ENCODE measurements around the gene SOX30.

SOX30 gene

DNA sequence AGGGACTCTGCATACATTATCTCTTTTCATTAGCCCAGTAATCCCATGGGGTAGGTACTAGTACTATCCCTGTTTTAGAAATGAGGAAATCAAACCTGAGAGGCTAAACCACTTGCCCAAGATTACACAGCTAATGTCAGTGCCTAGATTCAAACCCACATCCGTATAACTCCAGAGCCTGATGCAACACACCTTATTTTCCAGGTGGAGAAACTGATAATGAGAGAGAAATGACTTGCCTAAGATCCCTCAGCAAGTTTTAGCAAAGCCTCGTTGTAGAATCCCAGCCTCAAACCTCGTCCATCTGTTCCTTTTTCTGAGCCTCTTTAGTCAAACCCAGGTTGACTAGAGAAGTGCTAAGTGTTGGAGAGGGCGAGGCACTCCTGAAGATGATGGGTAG, 75.6 kb downstream of the SOX30 start:
- DNase-seq, result no peak
- Histone ChIP-seq H3K79me2 (ENCODE audit: low read length) (no peaks in the 10 kb centered on the region), H3K27me3 (replicated peaks; ENCODE audit: insufficient read depth, low read length) (peaks cover 10% of the 10 kb centered on the region), H3K36me3 (replicated peaks; ENCODE audit: insufficient read depth, low read length) (no peaks in the 10 kb centered on the region), H3K9me2 (replicated peaks; ENCODE audit: insufficient read depth, low read length) (no peaks in the 10 kb centered on the region), H3K27ac (ENCODE audit: low read length) (no peak overlapping the region), H3K4me1 (ENCODE audit: low read length) (peaks cover 14% of the 10 kb centered on the region), H3K9me3 (replicated peaks; ENCODE audit: insufficient read depth, low read length) (no peaks in the 10 kb centered on the region), H4K20me1 (ENCODE audit: insufficient read depth, low read length) (no peaks in the 10 kb centered on the region), H2AFZ (ENCODE audit: low read length) (no peak overlapping the region), H3K9ac (ENCODE audit: low read length) (no peak overlapping the region), H3K4me2 (ENCODE audit: low read depth, low read length) (no peak overlapping the region), H3K4me3 (ENCODE audit: low read length) (no peak overlapping the region), H3F3A (ENCODE audit: insufficient read depth, low read length) (0 out of 2 replicates have a peak, but pooled peaks cover 6% of the 10 kb centered on the region)
- TF ChIP-seq, protein P1, sequence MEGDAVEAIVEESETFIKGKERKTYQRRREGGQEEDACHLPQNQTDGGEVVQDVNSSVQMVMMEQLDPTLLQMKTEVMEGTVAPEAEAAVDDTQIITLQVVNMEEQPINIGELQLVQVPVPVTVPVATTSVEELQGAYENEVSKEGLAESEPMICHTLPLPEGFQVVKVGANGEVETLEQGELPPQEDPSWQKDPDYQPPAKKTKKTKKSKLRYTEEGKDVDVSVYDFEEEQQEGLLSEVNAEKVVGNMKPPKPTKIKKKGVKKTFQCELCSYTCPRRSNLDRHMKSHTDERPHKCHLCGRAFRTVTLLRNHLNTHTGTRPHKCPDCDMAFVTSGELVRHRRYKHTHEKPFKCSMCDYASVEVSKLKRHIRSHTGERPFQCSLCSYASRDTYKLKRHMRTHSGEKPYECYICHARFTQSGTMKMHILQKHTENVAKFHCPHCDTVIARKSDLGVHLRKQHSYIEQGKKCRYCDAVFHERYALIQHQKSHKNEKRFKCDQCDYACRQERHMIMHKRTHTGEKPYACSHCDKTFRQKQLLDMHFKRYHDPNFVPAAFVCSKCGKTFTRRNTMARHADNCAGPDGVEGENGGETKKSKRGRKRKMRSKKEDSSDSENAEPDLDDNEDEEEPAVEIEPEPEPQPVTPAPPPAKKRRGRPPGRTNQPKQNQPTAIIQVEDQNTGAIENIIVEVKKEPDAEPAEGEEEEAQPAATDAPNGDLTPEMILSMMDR (IDR thresholded peaks at IDR 0.05; ENCODE audit: low read length), result no peak
- TF ChIP-seq EZH2phosphoT487 (IDR thresholded peaks at IDR 0.05; ENCODE audit: low read length), result no peak
- no peak for TF ChIP-seq EZH2 (optimal IDR thresholded peaks at IDR 0.05; ENCODE audit: low read depth, low read length)
